Adrenal gland (tissue), 12 donors: ENCODE results near the gene RSKR. TPM values are rescaled to one million over a fixed set of nuclear protein-coding genes. Genes with fewer than 3 reads are reported as not detected.

Source experiments
- DNase-seq, 7 donors: peaks; one replicate each; pipeline ENCODE4 v3.0.0-alpha.2; 2019 to 2020
- H3K27ac ChIP-seq, 5 donors: fragments of 200-600 bp; sonication (generic) in 4 of 5; 1 replicate in 3 of 5; 2 replicates in 2 of 5; pipeline versions ENCODE4 v1.5.1 to v1.8.0; 2016 to 2020; ENCODE audit warnings: mild to moderate bottlenecking in 1 of 5
- H3K27me3 ChIP-seq: fragments of 200-600 bp; 2 replicates; pipeline ENCODE4 v1.8.0; 2021
- H3K36me3 ChIP-seq, 2 donors: fragments of 200-600 bp; replicated peaks in 1 of 2; 1 replicate in 1 of 2; 2 replicates in 1 of 2; pipeline versions ENCODE4 v1.5.1 to v1.8.0; 2018 to 2022
- H3K4me1 ChIP-seq, 2 donors: fragments of 200-600 bp; replicated peaks in 1 of 2; 1 replicate in 1 of 2; 2 replicates in 1 of 2; pipeline versions ENCODE4 v1.5.1 to v1.8.0; 2018 to 2021
- H3K4me3 ChIP-seq, 4 donors: fragments of 200-600 bp; sonication (generic) in 3 of 4; one replicate each; pipeline ENCODE4 v1.5.1; 2016 to 2018
- H3K9me3 ChIP-seq, 3 donors: fragments of 200-600 bp; sonication (generic) in 1 of 3; replicated peaks in 1 of 3; 1 replicate in 2 of 3; 2 replicates in 1 of 3; pipeline versions ENCODE4 v1.5.1 to v1.8.0; 2016 to 2021
- POLR2A ChIP-seq, 2 donors: fragments of 450-650 bp; IDR thresholded peaks; one replicate each; pipeline ENCODE4 v1.6.1; 2017; ENCODE audit warnings: antibody characterized with exemption in 2 of 2, mild to moderate bottlenecking in 2 of 2, moderate library complexity in 1 of 2
- WGBS, 4 donors: extraction: QIAGEN DNeasy Blood & Tissue Kit in 2 of 4; methylation state at CpG; one replicate each; pipeline versions ENCODE4 v1.1.5 to v1.1.7; 2013 to 2017; 5-methylcytosine and 5-hydroxymethylcytosine counted together
- intact Hi-C, 2 donors: fragments of 100-400 bp; cut with DNase I; formaldehyde crosslinking; loops; one replicate each; pipeline versions ENCODE4 v1.14.1 to v1.15.0; 2022 to 2023
- polyA plus RNA-seq, 3 donors: library from polyadenylated mRNA; stranded (reverse); fragments of 200-250 nt in 2 of 3; fragments of 350-450 nt in 1 of 3; fragmentation: Illumina TruSeq in 1 of 3; extraction: RNeasy Lipid Tissue Mini Kit (QIAGEN cat#74804) in 1 of 3; gene quantifications; one replicate each; pipeline ENCODE4 v1.2.3, GENCODE V29; 2013 to 2014
- total RNA-seq, 9 donors: library from RNA; depleted of rRNA in 4 of 9; stranded (reverse); fragments of >200 nt in 4 of 9; fragments of 120-200 nt in 1 of 9; fragmentation: NEBNext Ultra II Directional in 1 of 9; extraction: Animal tissue kit (Norgen Biotek cat#: 25700) in 1 of 9; gene quantifications; one replicate each; pipeline versions ENCODE4 v1.1.0 to v1.2.4, GENCODE V29; 2013 to 2023
- TF ChIP-seq, protein P1 (sequence below), 6 experiments: fragments of 450-650 bp in 4 of 6; fragments of 200-600 bp in 2 of 6; sonication (generic) in 1 of 6; IDR thresholded peaks; 1 replicate in 5 of 6; 2 replicates in 1 of 6; pipeline versions ENCODE4 v1.5.1 to v1.8.0; 2016 to 2021; ENCODE audit warnings: antibody characterized with exemption in 6 of 6, mild to moderate bottlenecking in 2 of 6, moderate library complexity in 1 of 6
- donor health status: healthy with polysubstance abuse.
- donor health status: Bipolar disorder and iron deficiency.
- donor health status: DM: yes; HTN: yes; CAD: no.
- donor health status: DM: no; HTN: no; CAD: no.
- donor health status: DM: no; HTN: no; CAD: no.
- donor health status: DM: yes; HTN: yes; CAD: no.

Gene RSKR
- total and polyA plus RNA-seq, 12 donors, result 1.1 to 12.3 (median 5.1) TPM

DNA sequence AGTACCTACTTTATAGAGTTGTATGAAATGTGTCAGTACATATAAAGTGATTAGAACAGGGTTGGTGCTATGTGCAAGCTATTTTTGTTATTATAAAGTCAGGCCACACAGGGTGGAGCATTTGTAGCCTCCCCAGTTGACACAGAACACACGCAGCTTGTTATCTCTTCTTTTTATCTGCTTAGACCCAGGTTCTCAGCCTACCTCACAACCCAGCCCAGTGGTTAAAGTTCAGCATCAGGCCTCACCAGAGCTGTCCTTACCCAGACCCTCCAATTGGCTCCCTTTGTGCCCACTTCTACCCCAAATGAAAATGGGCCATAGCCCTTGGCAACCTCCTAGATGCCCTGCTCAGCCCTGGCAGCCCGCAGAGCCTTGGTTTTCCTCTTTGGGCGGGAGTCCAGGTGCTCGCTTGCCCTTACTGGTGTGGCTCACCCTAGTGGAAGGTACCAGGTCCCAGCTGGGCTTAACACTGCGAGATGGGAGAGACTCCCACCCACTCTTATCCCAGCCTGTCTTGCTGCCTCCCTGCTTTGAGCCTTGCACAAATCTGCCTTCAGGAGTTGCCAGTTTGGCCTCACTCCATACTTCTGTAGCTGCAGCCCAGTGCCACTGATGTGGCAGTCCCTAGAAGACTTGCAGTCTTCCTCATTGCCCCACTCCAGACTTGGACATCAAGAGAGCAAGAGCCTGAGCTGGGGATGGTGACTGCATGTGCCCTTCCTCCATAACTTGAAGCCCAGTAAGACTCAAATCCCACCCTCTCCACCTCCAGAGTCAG, 41.5 kb downstream of the RSKR start:
- TF ChIP-seq, protein P1, sequence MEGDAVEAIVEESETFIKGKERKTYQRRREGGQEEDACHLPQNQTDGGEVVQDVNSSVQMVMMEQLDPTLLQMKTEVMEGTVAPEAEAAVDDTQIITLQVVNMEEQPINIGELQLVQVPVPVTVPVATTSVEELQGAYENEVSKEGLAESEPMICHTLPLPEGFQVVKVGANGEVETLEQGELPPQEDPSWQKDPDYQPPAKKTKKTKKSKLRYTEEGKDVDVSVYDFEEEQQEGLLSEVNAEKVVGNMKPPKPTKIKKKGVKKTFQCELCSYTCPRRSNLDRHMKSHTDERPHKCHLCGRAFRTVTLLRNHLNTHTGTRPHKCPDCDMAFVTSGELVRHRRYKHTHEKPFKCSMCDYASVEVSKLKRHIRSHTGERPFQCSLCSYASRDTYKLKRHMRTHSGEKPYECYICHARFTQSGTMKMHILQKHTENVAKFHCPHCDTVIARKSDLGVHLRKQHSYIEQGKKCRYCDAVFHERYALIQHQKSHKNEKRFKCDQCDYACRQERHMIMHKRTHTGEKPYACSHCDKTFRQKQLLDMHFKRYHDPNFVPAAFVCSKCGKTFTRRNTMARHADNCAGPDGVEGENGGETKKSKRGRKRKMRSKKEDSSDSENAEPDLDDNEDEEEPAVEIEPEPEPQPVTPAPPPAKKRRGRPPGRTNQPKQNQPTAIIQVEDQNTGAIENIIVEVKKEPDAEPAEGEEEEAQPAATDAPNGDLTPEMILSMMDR (IDR thresholded peaks at IDR 0.05), result no peak
- TF ChIP-seq POLR2A (IDR thresholded peaks at IDR 0.05), result no peak
- WGBS, 4 donors, result 76 to 78% (median 77%) methylated on average over 5 of the region's 5 CpGs
- no peaks in the 10 kb centered on the region for H3K36me3 ChIP-seq
- DNase-seq, result no peak
- H3K27ac ChIP-seq, result peak overlapping the region in 2 of 5 donors; percentile 79 to 86
- no peaks in the 10 kb centered on the region for H3K27me3 ChIP-seq
- H3K9me3 ChIP-seq, result no peaks in the 10 kb centered on the region
- H3K4me3 ChIP-seq, result no peak overlapping the region
- peaks cover 13 to 30% of the 10 kb centered on the region in 2 donors for H3K4me1 ChIP-seq
- intact Hi-C loops, result no loop called here

DNA sequence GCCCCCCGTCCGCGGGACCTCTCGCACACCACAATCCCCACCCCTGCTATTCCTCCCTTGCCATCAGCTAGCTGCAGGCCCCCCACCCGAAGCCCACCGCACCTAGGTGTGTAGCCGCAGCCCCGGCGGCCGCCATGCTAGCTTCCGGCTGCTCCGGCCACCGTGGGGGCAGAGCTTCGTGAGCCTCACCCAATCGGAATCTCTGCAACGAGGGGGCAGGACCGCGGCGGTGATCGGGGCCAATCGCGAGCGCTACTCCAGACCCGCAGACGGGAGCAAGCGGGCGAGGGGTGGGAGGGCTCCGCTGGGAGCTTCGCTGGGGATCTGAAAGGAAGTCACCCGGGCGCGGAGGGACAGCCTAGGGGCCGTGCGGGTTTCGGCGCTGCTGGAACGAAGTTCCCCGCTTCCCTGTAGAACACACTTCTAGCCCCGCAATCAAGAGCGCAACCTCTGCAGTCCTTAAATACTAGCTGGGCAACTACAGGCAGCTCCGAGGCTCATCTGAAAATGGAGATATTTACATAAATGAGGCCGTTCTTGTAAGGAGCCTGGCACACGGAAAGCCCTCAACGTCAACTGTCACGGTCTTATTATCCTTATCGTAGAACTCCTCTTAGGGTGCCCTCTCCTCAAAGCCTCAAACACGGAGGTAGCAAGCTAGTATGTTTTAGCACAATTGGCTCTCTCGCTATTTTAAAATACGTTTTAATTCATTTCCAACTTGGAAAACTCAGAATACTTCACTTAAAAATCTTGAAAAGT, 42.4 kb downstream of the RSKR start, which contains the start of gene PIGS:
Gene PIGS, minus strand, starts transcription at position 164 of the 762 bp plus-strand sequence. Its CDS starts 28 bp downstream, at position 136.
- TF ChIP-seq, protein P1 (IDR thresholded peaks at IDR 0.05), result peak in 1 of 6 experiments; percentile 1
- peak; percentile 52 to 84 for TF ChIP-seq POLR2A (IDR thresholded peaks at IDR 0.05)
- Histone ChIP-seq H3K27ac (peak within 1 kb of the TSS; percentile 17 to 86 (median 49)), H3K9me3 (no peaks in the 10 kb centered on the region), H3K27me3 (no peaks in the 10 kb centered on the region), H3K36me3 (no peaks in the 10 kb centered on the region), H3K4me3 (peak within 1 kb of the TSS; percentile 5 to 91 (median 56)), H3K4me1 (peaks cover 13 to 25% of the 10 kb centered on the region in 2 donors)
- DNase-seq, result peak; percentile 94 to 98 (median 96)
- 0 to 1% (median 0%) methylated on average over 19 to 49 of the region's 49 CpGs for WGBS, 4 donors
- intact Hi-C loops, result no loop called here

DNA sequence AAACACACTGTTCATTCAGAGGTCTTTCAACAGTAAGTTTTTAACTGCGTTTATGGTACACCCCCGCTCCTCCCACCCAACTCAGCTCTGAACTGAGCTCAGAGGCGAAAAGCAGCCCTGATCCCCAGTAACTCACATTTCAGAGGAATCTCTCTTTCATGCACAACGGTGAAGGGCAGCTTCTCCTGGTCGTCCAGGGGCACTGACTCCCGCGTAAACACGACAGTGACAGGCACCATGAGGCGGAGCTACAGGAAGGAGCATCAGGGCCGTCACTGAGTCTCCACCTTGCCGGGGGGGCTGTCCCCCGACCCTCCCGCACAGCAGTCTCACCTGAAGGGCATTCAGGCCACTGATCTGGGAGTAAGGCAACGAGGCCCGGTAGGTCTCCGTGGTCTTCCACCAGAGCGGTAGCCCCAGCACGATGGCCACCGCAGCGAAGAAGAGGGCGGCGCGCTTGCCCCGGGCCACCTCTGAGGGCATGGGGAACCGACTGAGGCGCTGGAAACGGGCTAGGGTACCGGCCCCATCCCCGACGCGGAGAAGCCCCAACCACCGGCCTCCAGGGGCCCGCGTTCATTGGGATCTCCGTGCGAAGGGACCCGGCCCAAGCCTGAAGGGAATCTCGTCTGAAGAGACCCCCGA, 43.1 kb downstream of the RSKR start:
- peak in 5 of 7 donors; percentile 25 to 74 (median 51) for DNase-seq
- Histone ChIP-seq H3K27me3 (no peaks in the 10 kb centered on the region), H3K4me3 (peak overlapping the region; percentile 5 to 91 (median 56)), H3K4me1 (peaks cover 13 to 25% of the 10 kb centered on the region in 2 donors), H3K36me3 (no peaks in the 10 kb centered on the region), H3K27ac (peak overlapping the region; percentile 17 to 86 (median 49)), H3K9me3 (no peaks in the 10 kb centered on the region)
- 0 to 5% (median 1%) methylated on average over 4 to 39 of the region's 39 CpGs for WGBS, 4 donors
- intact Hi-C loops, result no loop called here
- TF ChIP-seq POLR2A (IDR thresholded peaks at IDR 0.05), result no peak
- TF ChIP-seq, protein P1 (IDR thresholded peaks at IDR 0.05), result no peak

DNA sequence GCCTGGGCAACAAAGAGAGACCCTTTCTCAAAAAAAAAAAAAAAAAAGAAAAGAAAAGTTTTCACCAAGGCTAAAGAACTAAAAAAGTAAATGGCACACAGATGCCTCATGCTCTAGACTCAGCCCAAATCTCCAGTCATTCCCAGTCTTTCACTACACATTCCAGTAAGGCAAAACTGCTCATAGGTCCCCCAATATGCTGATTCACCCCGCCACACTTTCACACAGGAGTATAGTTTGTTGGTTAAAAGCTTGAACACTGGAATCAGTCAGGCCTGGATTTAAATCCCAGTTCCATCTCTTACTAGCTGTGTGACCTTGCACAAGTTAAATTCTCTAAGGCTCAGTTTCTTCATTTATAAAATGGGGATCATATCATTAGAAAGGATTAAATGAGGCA, 44.5 kb downstream of the RSKR start:
- Histone ChIP-seq H3K27ac (no peak overlapping the region), H3K36me3 (no peaks in the 10 kb centered on the region), H3K27me3 (no peaks in the 10 kb centered on the region), H3K9me3 (no peaks in the 10 kb centered on the region), H3K4me3 (no peak overlapping the region), H3K4me1 (peaks cover 13 to 25% of the 10 kb centered on the region in 2 donors)
- 96 to 100% (median 98%) methylated on average over 1 of the region's 1 CpG for WGBS, 4 donors
- no peak for DNase-seq
- intact Hi-C loops, result no loop called here
- TF ChIP-seq POLR2A (IDR thresholded peaks at IDR 0.05), result no peak
- TF ChIP-seq, protein P1 (IDR thresholded peaks at IDR 0.05), result no peak
